Measurements from ENCODE around the gene HEY2. TPM values are rescaled to one million over a fixed set of nuclear protein-coding genes. Genes with fewer than 3 reads are reported as not detected.

Gene HEY2
- polyA plus RNA-seq, 2 of the 4 experiments (the other 2 are of a cell fraction), result 0.09 TPM; not detected in 1

- TF ChIP-seq GATA3 (IDR thresholded peaks at IDR 0.05; ENCODE audit: borderline replicate concordance) (no peak), JUN (IDR thresholded peaks at IDR 0.05) (no peak), NR3C1 (IDR thresholded peaks at IDR 0.05) (no peak), ZFP36 (IDR thresholded peaks at IDR 0.05; ENCODE audit: borderline replicate concordance, partially characterized antibody) (no peak), HDAC2 (IDR thresholded peaks at IDR 0.05) (no peak), CHD2 (IDR thresholded peaks at IDR 0.05; ENCODE audit: low read length, partially characterized antibody) (no peak), CBX8 (IDR thresholded peaks at IDR 0.05) (no peak), MYC (IDR thresholded peaks at IDR 0.05; ENCODE audit: borderline replicate concordance, low read length) (no peak), NPAS2 (CRISPR knock-in tag; IDR thresholded peaks at IDR 0.05; ENCODE audit: borderline replicate concordance) (no peak)
- TF ChIP-seq, protein P1, sequence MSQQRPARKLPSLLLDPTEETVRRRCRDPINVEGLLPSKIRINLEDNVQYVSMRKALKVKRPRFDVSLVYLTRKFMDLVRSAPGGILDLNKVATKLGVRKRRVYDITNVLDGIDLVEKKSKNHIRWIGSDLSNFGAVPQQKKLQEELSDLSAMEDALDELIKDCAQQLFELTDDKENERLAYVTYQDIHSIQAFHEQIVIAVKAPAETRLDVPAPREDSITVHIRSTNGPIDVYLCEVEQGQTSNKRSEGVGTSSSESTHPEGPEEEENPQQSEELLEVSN (IDR thresholded peaks at IDR 0.05; ENCODE audit: borderline replicate concordance, low read depth), result no peak
- 56% methylated on average over 1 of the region's 1 CpG for WGBS (ENCODE audit: missing lambda C conversion rate)
- H3K4me1 ChIP-seq, result no peaks in the 10 kb centered on the region
- H3K4me2 ChIP-seq, result no peak overlapping the region
- ChIA-PET CTCF (no interaction called here), POLR2A (no interaction called here)
- ATAC-seq (no peak), DNase-seq (ENCODE audit: low read depth in 1 of 2, low spot score in 1 of 2) (no peak), FAIRE-seq (no peak)
- no peak overlapping the region for H3K4me3 ChIP-seq
- H3K27ac ChIP-seq, result no peak overlapping the region
- no peaks in the 10 kb centered on the region for H3K9me3 ChIP-seq
Observed at GRCh38 chr6:125728739-125729138, 20.7 kb upstream of the HEY2 start.

DNA sequence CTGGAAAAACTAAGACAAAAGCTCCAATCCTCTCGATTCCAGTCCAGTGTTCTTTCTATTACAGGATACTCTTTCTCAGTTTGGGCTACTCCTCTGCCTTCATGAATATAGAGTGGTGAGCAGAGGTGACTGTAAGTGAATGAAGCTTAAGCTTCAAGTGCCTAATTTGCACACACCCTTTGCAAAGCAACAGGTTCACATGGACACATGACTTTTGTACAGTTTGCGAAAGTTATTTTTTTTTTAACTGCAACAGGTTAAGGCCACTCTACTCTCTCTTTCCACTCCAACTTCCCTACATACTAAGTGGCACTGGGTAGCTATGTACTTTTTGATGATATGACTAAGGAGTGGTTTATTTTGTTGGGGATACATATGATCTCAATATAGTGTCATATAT, 19.4 kb upstream of the HEY2 start:
- POLR2A ChIA-PET, result interaction anchor here (0.7 kb wide), 1 partner anchor 53 kb away, joined by 3 read pairs; no protein-coding TSS in a partner anchor
- WGBS (ENCODE audit: missing lambda C conversion rate), result 48% methylated on average over 2 of the region's 2 CpGs

More for the DNA sequence above, 19.4 kb upstream of the HEY2 start:
- ATAC-seq (no peak), DNase-seq (ENCODE audit: low read depth in 1 of 2, low spot score in 1 of 2) (no peak), FAIRE-seq (no peak)
- Histone ChIP-seq H3K4me1 (no peaks in the 10 kb centered on the region), H3K4me2 (no peak overlapping the region), H3K4me3 (no peak overlapping the region), H3K27ac (no peak overlapping the region), H3K9me3 (no peaks in the 10 kb centered on the region)
- TF ChIP-seq BHLHE40 (IDR thresholded peaks at IDR 0.05; ENCODE audit: low read depth, low read length) (no peak), CHD2 (IDR thresholded peaks at IDR 0.05; ENCODE audit: low read length, partially characterized antibody) (no peak), ZNF302 (CRISPR knock-in tag; IDR thresholded peaks at IDR 0.05) (no peak), BCL3 (IDR thresholded peaks at IDR 0.05) (no peak), RAD21 (conservative IDR thresholded peaks at IDR 0.05 in 1 of 2, IDR thresholded peaks at IDR 0.05 in 1 of 2) (no peak), PBX3 (IDR thresholded peaks at IDR 0.05) (no peak), MAFK (IDR thresholded peaks at IDR 0.05; ENCODE audit: partially characterized antibody) (no peak), TP53 (CRISPR knock-in tag; IDR thresholded peaks at IDR 0.05) (no peak), ESRRA (IDR thresholded peaks at IDR 0.05; ENCODE audit: borderline replicate concordance, low read length) (no peak), JUN (IDR thresholded peaks at IDR 0.05) (no peak), HEYL (CRISPR knock-in tag; IDR thresholded peaks at IDR 0.05) (no peak), HMGXB4 (CRISPR knock-in tag; IDR thresholded peaks at IDR 0.05; ENCODE audit: borderline replicate concordance) (no peak), PHF8 (IDR thresholded peaks at IDR 0.05; ENCODE audit: borderline replicate concordance, low read depth) (no peak), FOSB (CRISPR knock-in tag; IDR thresholded peaks at IDR 0.05) (no peak), GATA3 (IDR thresholded peaks at IDR 0.05; ENCODE audit: borderline replicate concordance) (no peak)
- CTCF ChIA-PET, result no interaction called here

Data from A549 (cell line).